ENCODE measurements around the gene MYO1B.

Gene MYO1B

DNA sequence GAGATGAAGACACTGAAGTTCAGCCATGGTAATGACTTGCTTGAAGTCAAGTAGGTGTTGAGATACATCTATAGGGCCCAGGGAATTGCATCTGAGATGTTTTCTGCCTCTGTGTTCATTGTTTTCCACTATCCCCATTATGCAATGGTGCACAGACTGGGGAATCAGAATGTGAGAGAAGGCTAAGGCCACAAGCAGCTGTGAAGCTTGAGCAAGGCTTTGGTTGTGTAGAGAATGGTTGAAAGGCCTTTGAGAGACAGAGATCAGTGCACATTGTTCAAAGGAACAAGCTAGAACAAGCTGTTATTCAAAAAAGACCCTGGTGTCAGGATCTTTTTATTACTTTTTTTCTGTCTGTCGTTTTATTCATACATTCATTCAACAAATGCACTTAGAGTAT lies 82.3 kb downstream of the MYO1B start:
- Histone ChIP-seq H2AFZ (ENCODE audit: low read depth, low read length, severe bottlenecking) (no peak overlapping the region), H4K20me1 (ENCODE audit: low read depth, low read length) (no peaks in the 10 kb centered on the region), H3K27me3 (ENCODE audit: low read length) (no peaks in the 10 kb centered on the region), H3F3A (ENCODE audit: insufficient read depth) (no peaks in the 10 kb centered on the region), H3K36me3 (ENCODE audit: low read length) (no peaks in the 10 kb centered on the region), H3K79me2 (ENCODE audit: insufficient read depth, low read length) (no peaks in the 10 kb centered on the region), H3K27ac (ENCODE audit: low read depth, low read length) (no peak overlapping the region), H3K9me2 (replicated peaks; ENCODE audit: insufficient read depth, low read length) (no peaks in the 10 kb centered on the region), H3K4me3 (ENCODE audit: insufficient read depth, low read length, poor library complexity, severe bottlenecking) (no peak overlapping the region), H3K4me2 (ENCODE audit: low read depth, low read length, poor library complexity, severe bottlenecking) (no peak overlapping the region), H3K9ac (ENCODE audit: low read length) (no peak overlapping the region), H3K9me3 (ENCODE audit: insufficient read depth, low read length) (no peaks in the 10 kb centered on the region)
- no peak for TF ChIP-seq CTCF (IDR thresholded peaks at IDR 0.05; ENCODE audit: insufficient read depth, low read length, poor library complexity, severe bottlenecking)

GRCh38 chr2:191328150-191328809 lies 83.1 kb downstream of the MYO1B start:
- Histone ChIP-seq H3K27ac (ENCODE audit: low read depth, low read length) (no peak overlapping the region), H3K4me2 (ENCODE audit: low read depth, low read length, poor library complexity, severe bottlenecking) (no peak overlapping the region), H3K9me2 (replicated peaks; ENCODE audit: insufficient read depth, low read length) (no peaks in the 10 kb centered on the region), H3K9me3 (ENCODE audit: insufficient read depth, low read length) (no peaks in the 10 kb centered on the region), H3K79me2 (ENCODE audit: insufficient read depth, low read length) (no peaks in the 10 kb centered on the region), H3K4me3 (ENCODE audit: insufficient read depth, low read length, poor library complexity, severe bottlenecking) (no peak overlapping the region), H3K27me3 (ENCODE audit: low read length) (no peaks in the 10 kb centered on the region), H3K36me3 (ENCODE audit: low read length) (no peaks in the 10 kb centered on the region), H4K20me1 (ENCODE audit: low read depth, low read length) (no peaks in the 10 kb centered on the region), H2AFZ (ENCODE audit: low read depth, low read length, severe bottlenecking) (no peak overlapping the region), H3F3A (ENCODE audit: insufficient read depth) (no peaks in the 10 kb centered on the region), H3K9ac (ENCODE audit: low read length) (no peak overlapping the region)
- no peak for TF ChIP-seq EZH2phosphoT487 (conservative IDR thresholded peaks at IDR 0.05; ENCODE audit: low read length)
- TF ChIP-seq CTCF (IDR thresholded peaks at IDR 0.05; ENCODE audit: insufficient read depth, low read length, poor library complexity, severe bottlenecking): no peak

GRCh38 chr2:191329841-191330240 lies 84.6 kb downstream of the MYO1B start:
- TF ChIP-seq CTCF (IDR thresholded peaks at IDR 0.05; ENCODE audit: insufficient read depth, low read length, poor library complexity, severe bottlenecking): no peak
- no peak for TF ChIP-seq EZH2phosphoT487 (conservative IDR thresholded peaks at IDR 0.05; ENCODE audit: low read length)
- no peak overlapping the region for H2AFZ ChIP-seq (ENCODE audit: low read depth, low read length, severe bottlenecking)
- no peak overlapping the region for H3K9ac ChIP-seq (ENCODE audit: low read length)
- H3K27me3 ChIP-seq (ENCODE audit: low read length): no peaks in the 10 kb centered on the region
- no peaks in the 10 kb centered on the region for H3F3A ChIP-seq (ENCODE audit: insufficient read depth)
- H3K9me3 ChIP-seq (ENCODE audit: insufficient read depth, low read length): no peaks in the 10 kb centered on the region
- no peaks in the 10 kb centered on the region for H3K9me2 ChIP-seq (replicated peaks; ENCODE audit: insufficient read depth, low read length)
- H3K27ac ChIP-seq (ENCODE audit: low read depth, low read length): no peak overlapping the region
- H4K20me1 ChIP-seq (ENCODE audit: low read depth, low read length): no peaks in the 10 kb centered on the region
- no peak overlapping the region for H3K4me2 ChIP-seq (ENCODE audit: low read depth, low read length, poor library complexity, severe bottlenecking)
- H3K4me3 ChIP-seq (ENCODE audit: insufficient read depth, low read length, poor library complexity, severe bottlenecking): no peak overlapping the region
- no peaks in the 10 kb centered on the region for H3K79me2 ChIP-seq (ENCODE audit: insufficient read depth, low read length)
- no peaks in the 10 kb centered on the region for H3K36me3 ChIP-seq (ENCODE audit: low read length)

Measured in SU-DHL-6 (cell line).